Stimulated activated CD4-positive, alpha-beta T cell treated with anti-CD3 and anti-CD28 coated beads, Interleukin-4, amount 100 ng/mL, for 24 hours (primary cell): Measurements from ENCODE around the gene TMEM208.
A peak's percentile ranks its signal among the peaks of the same experiment; 100 is the strongest.

ENCODE experiments used
- DNase-seq: peaks from one replicate; pipeline ENCODE4 v3.0.0-alpha.2; 2020

The TMEM208 gene

GRCh38 chr16:67210069-67210937, 16.6 kb upstream of the TMEM208 start:
- DNase-seq = no peak

GRCh38 chr16:67211674-67212073, 15.3 kb upstream of the TMEM208 start:
- no peak for DNase-seq

GRCh38 chr16:67212766-67213165, 14.2 kb upstream of the TMEM208 start:
- no peak for DNase-seq

- no peak for DNase-seq
These were observed 13.5 kb upstream of the TMEM208 start for GRCh38 chr16:67213197-67214019.

- no peak for DNase-seq
These were observed 11.2 kb upstream of the TMEM208 start for GRCh38 chr16:67215706-67216105.

- no peak for DNase-seq
These were observed 10.1 kb upstream of the TMEM208 start for GRCh38 chr16:67216612-67217490.

- no peak for DNase-seq
These were observed 2.9 kb upstream of the TMEM208 start for GRCh38 chr16:67223992-67224391.

- no peak for DNase-seq
These were observed 581 bp upstream of the TMEM208 start for GRCh38 chr16:67226295-67226803.

GRCh38 chr16:67227567-67227921, 614 bp downstream of the TMEM208 start:
- DNase-seq = no peak

GRCh38 chr16:67228034-67228785, 1.3 kb downstream of the TMEM208 start:
- DNase-seq = no peak

GRCh38 chr16:67228905-67229304, 2.0 kb downstream of the TMEM208 start:
- no peak for DNase-seq

GRCh38 chr16:67229906-67230808, 3.2 kb downstream of the TMEM208 start:
- DNase-seq = no peak

- no peak for DNase-seq
These were observed 4.1 kb downstream of the TMEM208 start for GRCh38 chr16:67230809-67231660.

- no peak for DNase-seq
These were observed 6.7 kb downstream of the TMEM208 start for GRCh38 chr16:67233596-67233995.

GRCh38 chr16:67234180-67234597, 7.3 kb downstream of the TMEM208 start:
- no peak for DNase-seq

GRCh38 chr16:67235816-67236562, 9.1 kb downstream of the TMEM208 start:
- DNase-seq = peak; percentile 65

GRCh38 chr16:67236563-67237395, 9.8 kb downstream of the TMEM208 start:
- DNase-seq = peak; percentile 80
